H9 (cell line): ENCODE measurements around the gene DYNLRB1. TPM values are rescaled to one million over a fixed set of nuclear protein-coding genes. Genes with fewer than 3 reads are reported as not detected.

Source experiments
- DNase-seq: peaks from one replicate; pipeline ENCODE4 v3.0.0-alpha.2; 2017
- H2AFZ ChIP-seq: one replicate; pipeline ENCODE4 v1.6.1; 2013; ENCODE audit warnings: mild to moderate bottlenecking, low read length, control low read depth, moderate library complexity
- H2AK5ac ChIP-seq: 2 replicates; pipeline ENCODE4 v1.6.1; 2013; ENCODE audit warnings: low read length, control low read depth, mixed read lengths; ENCODE audit not compliant: insufficient read length
- H2BK120ac ChIP-seq: one replicate; pipeline ENCODE4 v1.6.1; 2013; ENCODE audit warnings: low read depth, mild to moderate bottlenecking, low read length, control low read depth, inconsistent platforms; ENCODE audit not compliant: poor library complexity, severe bottlenecking
- H2BK12ac ChIP-seq: 2 replicates; pipeline ENCODE4 v1.6.1; 2013; ENCODE audit warnings: low read length, control low read depth, mixed read lengths, low read depth; ENCODE audit not compliant: insufficient read length
- H2BK15ac ChIP-seq: 2 replicates; pipeline ENCODE4 v1.6.1; 2013; ENCODE audit warnings: low read depth, low read length, control low read depth
- H2BK20ac ChIP-seq: one replicate; pipeline ENCODE4 v1.6.1; 2013; ENCODE audit warnings: low read depth, mild to moderate bottlenecking, low read length, control low read depth, inconsistent platforms; ENCODE audit not compliant: poor library complexity, severe bottlenecking
- H2BK5ac ChIP-seq: 2 replicates; pipeline ENCODE4 v1.6.1; 2013; ENCODE audit warnings: low read length, control low read depth, mixed read lengths; ENCODE audit not compliant: insufficient read length
- H3K14ac ChIP-seq: 2 replicates; pipeline ENCODE4 v1.6.1; 2013; ENCODE audit warnings: low read length, control low read depth; ENCODE audit not compliant: insufficient read depth
- H3K18ac ChIP-seq: 2 replicates; pipeline ENCODE4 v1.6.1; 2013; ENCODE audit warnings: low read depth, mild to moderate bottlenecking, mixed read lengths, low read length, control low read depth; ENCODE audit not compliant: insufficient read length
- H3K23ac ChIP-seq: 2 replicates; pipeline ENCODE4 v1.6.1; 2013; ENCODE audit warnings: low read length, control low read depth, mixed read lengths, low read depth; ENCODE audit not compliant: insufficient read length
- H3K23me2 ChIP-seq: 2 replicates; pipeline ENCODE4 v1.6.1; 2013; ENCODE audit warnings: low read depth, mild to moderate bottlenecking, mixed read lengths, low read length, control low read depth; ENCODE audit not compliant: insufficient read length, poor library complexity, severe bottlenecking
- H3K27ac ChIP-seq: 2 replicates; pipeline ENCODE4 v1.5.1; 2013; ENCODE audit warnings: low read length, control low read depth, mixed read lengths, low read depth; ENCODE audit not compliant: insufficient read length
- H3K27me3 ChIP-seq: 2 replicates; pipeline ENCODE4 v1.6.1; 2013; ENCODE audit warnings: low read length, control low read depth, inconsistent platforms; ENCODE audit not compliant: insufficient read depth
- H3K4ac ChIP-seq: 2 replicates; pipeline ENCODE4 v1.6.1; 2013; ENCODE audit warnings: low read depth, mild to moderate bottlenecking, control low read depth, inconsistent platforms, low read length, moderate library complexity
- H3K4me1 ChIP-seq: 2 replicates; pipeline ENCODE4 v1.6.1; 2013; ENCODE audit warnings: low read length, control low read depth, inconsistent platforms; ENCODE audit not compliant: insufficient read depth
- H3K4me2 ChIP-seq: 2 replicates; pipeline ENCODE4 v1.6.1; 2013; ENCODE audit warnings: low read length, control low read depth, mixed read lengths; ENCODE audit not compliant: insufficient read length, insufficient read depth
- H3K56ac ChIP-seq: 2 replicates; pipeline ENCODE4 v1.6.1; 2013; ENCODE audit warnings: low read depth, mild to moderate bottlenecking, mixed read lengths, low read length, control low read depth; ENCODE audit not compliant: insufficient read length
- H3K79me1 ChIP-seq: 2 replicates; pipeline ENCODE4 v1.6.1; 2013; ENCODE audit warnings: low read depth, mild to moderate bottlenecking, moderate library complexity, low read length, control low read depth, inconsistent platforms; ENCODE audit not compliant: insufficient read depth, poor library complexity, severe bottlenecking
- H3K79me2 ChIP-seq: 2 replicates; pipeline ENCODE4 v1.6.1; 2013; ENCODE audit warnings: low read length, control low read depth, inconsistent platforms; ENCODE audit not compliant: insufficient read depth
- H3K9ac ChIP-seq: 2 replicates; pipeline ENCODE4 v1.6.1; 2013; ENCODE audit warnings: low read length, control low read depth, mixed read lengths; ENCODE audit not compliant: insufficient read length; ENCODE audit errors: extremely low read depth
- H3K9me3 ChIP-seq: one replicate; pipeline ENCODE4 v1.6.1; 2013; ENCODE audit warnings: low read depth, low read length, inconsistent platforms; ENCODE audit not compliant: control insufficient read depth
- H3T11ph ChIP-seq: one replicate; pipeline ENCODE4 v1.6.1; 2013; ENCODE audit warnings: mild to moderate bottlenecking, low read length, control low read depth, inconsistent platforms
- H4K20me1 ChIP-seq: one replicate; pipeline ENCODE4 v1.6.1; 2013; ENCODE audit not compliant: control insufficient read depth, insufficient read length, insufficient read depth
- H4K5ac ChIP-seq: 2 replicates; pipeline ENCODE4 v1.6.1; 2013; ENCODE audit warnings: low read depth, mild to moderate bottlenecking, mixed read lengths, low read length, control low read depth; ENCODE audit not compliant: insufficient read length
- H4K8ac ChIP-seq: replicated peaks from 2 replicates; pipeline ENCODE4 v1.6.1; 2013; ENCODE audit warnings: low read length, control low read depth, mixed read lengths, low read depth; ENCODE audit not compliant: insufficient read length
- H4K91ac ChIP-seq: 2 replicates; pipeline ENCODE4 v1.6.1; 2013; ENCODE audit warnings: low read depth, mild to moderate bottlenecking, moderate library complexity, mixed read lengths, low read length, control low read depth; ENCODE audit not compliant: insufficient read length
- H3K27ac Mint-ChIP-seq, 3 experiments: 2 replicates in 2 of 3; 3 replicates in 1 of 3; pipeline ENCODE4 v1.8.0; 2020 to 2021; ENCODE audit warnings: mixed read lengths in 3 of 3, mild to moderate bottlenecking in 1 of 3, moderate library complexity in 1 of 3
- H3K27me3 Mint-ChIP-seq: 2 replicates; pipeline ENCODE4 v1.8.0; 2021; ENCODE audit warnings: low read depth, mild to moderate bottlenecking, moderate library complexity, mixed read lengths
- H3K36me3 Mint-ChIP-seq, 3 experiments: 2 replicates in 2 of 3; 3 replicates in 1 of 3; pipeline ENCODE4 v1.8.0; 2020 to 2021; ENCODE audit warnings: low read depth in 3 of 3, mixed read lengths in 3 of 3; ENCODE audit not compliant: insufficient read depth in 1 of 3
- H3K4me1 Mint-ChIP-seq, 2 experiments: 2 replicates each; pipeline ENCODE4 v1.8.0; 2020; ENCODE audit warnings: mixed read lengths in 2 of 2
- H3K4me3 Mint-ChIP-seq, 2 experiments: 2 replicates in 1 of 2; 3 replicates in 1 of 2; pipeline ENCODE4 v1.8.0; 2020 to 2021; ENCODE audit warnings: mild to moderate bottlenecking in 2 of 2, mixed read lengths in 2 of 2, moderate library complexity in 1 of 2
- H3K9me3 Mint-ChIP-seq, 2 experiments: 2 replicates in 1 of 2; 3 replicates in 1 of 2; pipeline ENCODE4 v1.8.0; 2020; ENCODE audit warnings: mild to moderate bottlenecking in 2 of 2, mixed read lengths in 2 of 2, moderate library complexity in 1 of 2
- WGBS: extraction: QIAGEN DNeasy Blood & Tissue Kit; methylation state at CpG from one replicate; pipeline ENCODE4 v1.1.7; 2013; ENCODE audit warnings: missing lambda C conversion rate, low lambda C conversion rate, mixed read lengths; ENCODE audit not compliant: insufficient read length; ENCODE audit errors: extremely low coverage; 5-methylcytosine and 5-hydroxymethylcytosine counted together
- total RNA-seq: library from RNA; stranded (reverse); gene quantifications from 2 replicates; pipeline ENCODE4 v1.2.1, GENCODE V29; 2021
- TF ChIP-seq, protein P1 (sequence below): fragments of 200-600 bp; sonication (generic); conservative IDR thresholded peaks from 3 replicates; pipeline ENCODE4 v1.8.0; 2021; ENCODE audit warnings: antibody characterized with exemption, mild to moderate bottlenecking

The DYNLRB1 gene
- total RNA-seq, 1 experiment from 2014 or later: 200 TPM

- H3K4me2 ChIP-seq: no peak overlapping the region
- no peak overlapping the region for H3K56ac ChIP-seq
- no peak overlapping the region for H2BK20ac ChIP-seq
- H2BK5ac ChIP-seq: no peak overlapping the region
- no CpG with 5 or more reads among the region's 6 CpGs for WGBS
- peaks cover 2% of the 10 kb centered on the region; the same call in 1 of the 2 replicates for H3K4me1 ChIP-seq
- H3K79me1 ChIP-seq: no peaks in the 10 kb centered on the region
- no peak overlapping the region for H2BK120ac ChIP-seq
- H3K18ac ChIP-seq: no peak overlapping the region
- no peak overlapping the region for H4K91ac ChIP-seq
- H3K27me3 Mint-ChIP-seq: peaks cover 6% of the 10 kb centered on the region
- no peak overlapping the region; a peak in 1 of 7 replicates for H3K27ac Mint-ChIP-seq
- no peaks in the 10 kb centered on the region for H3K9me3 ChIP-seq
- H4K8ac ChIP-seq: no peak overlapping the region
- H4K5ac ChIP-seq: no peak overlapping the region
- H3K4me1 Mint-ChIP-seq: peaks cover 13 to 14% of the 10 kb centered on the region in 2 experiments
- no peaks in the 10 kb centered on the region for H3K23me2 ChIP-seq
- no peak overlapping the region for H3K4me3 Mint-ChIP-seq
- no peak overlapping the region for H3K4ac ChIP-seq
- H2BK12ac ChIP-seq: no peak overlapping the region
- TF ChIP-seq, protein P1, sequence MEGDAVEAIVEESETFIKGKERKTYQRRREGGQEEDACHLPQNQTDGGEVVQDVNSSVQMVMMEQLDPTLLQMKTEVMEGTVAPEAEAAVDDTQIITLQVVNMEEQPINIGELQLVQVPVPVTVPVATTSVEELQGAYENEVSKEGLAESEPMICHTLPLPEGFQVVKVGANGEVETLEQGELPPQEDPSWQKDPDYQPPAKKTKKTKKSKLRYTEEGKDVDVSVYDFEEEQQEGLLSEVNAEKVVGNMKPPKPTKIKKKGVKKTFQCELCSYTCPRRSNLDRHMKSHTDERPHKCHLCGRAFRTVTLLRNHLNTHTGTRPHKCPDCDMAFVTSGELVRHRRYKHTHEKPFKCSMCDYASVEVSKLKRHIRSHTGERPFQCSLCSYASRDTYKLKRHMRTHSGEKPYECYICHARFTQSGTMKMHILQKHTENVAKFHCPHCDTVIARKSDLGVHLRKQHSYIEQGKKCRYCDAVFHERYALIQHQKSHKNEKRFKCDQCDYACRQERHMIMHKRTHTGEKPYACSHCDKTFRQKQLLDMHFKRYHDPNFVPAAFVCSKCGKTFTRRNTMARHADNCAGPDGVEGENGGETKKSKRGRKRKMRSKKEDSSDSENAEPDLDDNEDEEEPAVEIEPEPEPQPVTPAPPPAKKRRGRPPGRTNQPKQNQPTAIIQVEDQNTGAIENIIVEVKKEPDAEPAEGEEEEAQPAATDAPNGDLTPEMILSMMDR: no peak
- no peaks in the 10 kb centered on the region; a peak in 1 of 7 replicates for H3K36me3 Mint-ChIP-seq
- no peak overlapping the region for H3K14ac ChIP-seq
- no peaks in the 10 kb centered on the region for H3K27me3 ChIP-seq
- H3K27ac ChIP-seq: no peak overlapping the region
- DNase-seq: no peak
- no peak overlapping the region for H2BK15ac ChIP-seq
- no peak overlapping the region for H3K9ac ChIP-seq
- H3K79me2 ChIP-seq: no peaks in the 10 kb centered on the region
- H3T11ph ChIP-seq: no peak overlapping the region
- H3K23ac ChIP-seq: no peak overlapping the region
- no peaks in the 10 kb centered on the region for H3K9me3 Mint-ChIP-seq
- no peaks in the 10 kb centered on the region for H4K20me1 ChIP-seq
- H2AFZ ChIP-seq: no peak overlapping the region
- H2AK5ac ChIP-seq: no peak overlapping the region
Measured at GRCh38 chr20:34552569-34552968, 36.3 kb downstream of the DYNLRB1 start.
